Ishikawa (cell line): ENCODE results near the gene SLC35F6.

Source experiments
- CEBPB ChIP-seq: IDR thresholded peaks from 2 replicates; pipeline ENCODE4 v1.6.1; 2012
- CREB1 ChIP-seq: IDR thresholded peaks from 2 replicates; pipeline ENCODE4 v1.6.1; 2012; ENCODE audit warnings: low read depth
- EGR1 ChIP-seq: IDR thresholded peaks from 2 replicates; pipeline ENCODE4 v1.6.1; 2012
- EP300 ChIP-seq: IDR thresholded peaks from 2 replicates; pipeline ENCODE4 v1.6.1; 2012; ENCODE audit warnings: borderline replicate concordance
- FOXM1 ChIP-seq: IDR thresholded peaks from 2 replicates; pipeline ENCODE4 v1.6.1; 2012; ENCODE audit warnings: low read depth, borderline replicate concordance
- RAD21 ChIP-seq: IDR thresholded peaks from 2 replicates; pipeline ENCODE4 v1.6.1; 2012; ENCODE audit warnings: low read depth
- TAF1 ChIP-seq: IDR thresholded peaks from 2 replicates; pipeline ENCODE4 v1.6.1; 2012; ENCODE audit warnings: low read depth, mild to moderate bottlenecking
- TCF12 ChIP-seq: IDR thresholded peaks from 2 replicates; pipeline ENCODE4 v1.6.1; 2012; ENCODE audit warnings: low read depth
- YY1 ChIP-seq: IDR thresholded peaks from 2 replicates; pipeline ENCODE4 v1.6.1; 2012; ENCODE audit warnings: low read depth
- TF ChIP-seq, protein P1 (sequence below): IDR thresholded peaks from 2 replicates; pipeline ENCODE4 v1.6.1; 2012
- TF ChIP-seq, protein P2 (sequence below): IDR thresholded peaks from 2 replicates; pipeline ENCODE4 v1.6.1; 2012; ENCODE audit warnings: low read depth, mild to moderate bottlenecking

DNA sequence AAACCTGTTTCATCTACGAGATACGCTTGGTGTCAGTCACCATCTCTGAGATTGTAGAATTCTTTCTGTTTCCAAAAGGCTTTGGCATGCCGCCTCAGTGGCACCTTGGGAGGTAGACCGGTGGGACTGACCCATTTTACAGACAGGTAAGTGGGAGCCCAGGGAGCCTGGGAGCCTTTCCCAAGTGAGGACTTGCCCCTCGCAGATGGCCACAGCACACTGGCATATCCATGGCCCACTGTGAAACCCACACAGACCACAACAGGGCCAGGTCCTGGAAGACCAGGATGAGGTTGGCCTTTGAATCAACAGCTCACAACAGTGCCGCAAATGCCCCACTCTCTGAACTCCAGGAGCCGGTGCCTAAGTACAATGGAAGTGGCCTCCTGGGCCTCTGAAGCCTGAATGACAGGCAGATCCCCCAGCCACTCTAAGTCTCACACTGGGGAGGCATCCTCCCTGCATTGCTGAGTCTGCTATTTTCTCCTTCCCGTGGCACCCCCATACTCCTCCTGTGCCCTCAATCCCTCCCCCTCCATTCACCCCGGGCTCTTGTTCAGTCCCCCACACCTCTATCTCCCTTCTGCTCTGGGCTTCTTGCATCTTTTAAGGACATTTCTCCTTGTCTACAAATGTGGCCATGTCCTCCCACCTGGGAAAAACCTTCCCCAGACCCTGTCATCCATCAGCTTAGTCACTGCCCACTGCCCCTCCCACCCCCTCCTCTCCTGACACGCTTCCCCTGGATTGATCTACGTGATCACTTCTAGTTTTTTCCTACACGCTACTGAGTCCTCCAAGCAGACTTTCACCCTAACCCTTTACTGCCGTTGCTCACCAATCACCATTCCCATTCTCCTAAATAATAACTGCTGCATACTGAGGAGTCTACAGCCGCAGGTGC, 48.0 kb downstream of the SLC35F6 start:
- TF ChIP-seq, protein P1, sequence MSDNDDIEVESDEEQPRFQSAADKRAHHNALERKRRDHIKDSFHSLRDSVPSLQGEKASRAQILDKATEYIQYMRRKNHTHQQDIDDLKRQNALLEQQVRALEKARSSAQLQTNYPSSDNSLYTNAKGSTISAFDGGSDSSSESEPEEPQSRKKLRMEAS = no peak
- TF ChIP-seq, protein P2, sequence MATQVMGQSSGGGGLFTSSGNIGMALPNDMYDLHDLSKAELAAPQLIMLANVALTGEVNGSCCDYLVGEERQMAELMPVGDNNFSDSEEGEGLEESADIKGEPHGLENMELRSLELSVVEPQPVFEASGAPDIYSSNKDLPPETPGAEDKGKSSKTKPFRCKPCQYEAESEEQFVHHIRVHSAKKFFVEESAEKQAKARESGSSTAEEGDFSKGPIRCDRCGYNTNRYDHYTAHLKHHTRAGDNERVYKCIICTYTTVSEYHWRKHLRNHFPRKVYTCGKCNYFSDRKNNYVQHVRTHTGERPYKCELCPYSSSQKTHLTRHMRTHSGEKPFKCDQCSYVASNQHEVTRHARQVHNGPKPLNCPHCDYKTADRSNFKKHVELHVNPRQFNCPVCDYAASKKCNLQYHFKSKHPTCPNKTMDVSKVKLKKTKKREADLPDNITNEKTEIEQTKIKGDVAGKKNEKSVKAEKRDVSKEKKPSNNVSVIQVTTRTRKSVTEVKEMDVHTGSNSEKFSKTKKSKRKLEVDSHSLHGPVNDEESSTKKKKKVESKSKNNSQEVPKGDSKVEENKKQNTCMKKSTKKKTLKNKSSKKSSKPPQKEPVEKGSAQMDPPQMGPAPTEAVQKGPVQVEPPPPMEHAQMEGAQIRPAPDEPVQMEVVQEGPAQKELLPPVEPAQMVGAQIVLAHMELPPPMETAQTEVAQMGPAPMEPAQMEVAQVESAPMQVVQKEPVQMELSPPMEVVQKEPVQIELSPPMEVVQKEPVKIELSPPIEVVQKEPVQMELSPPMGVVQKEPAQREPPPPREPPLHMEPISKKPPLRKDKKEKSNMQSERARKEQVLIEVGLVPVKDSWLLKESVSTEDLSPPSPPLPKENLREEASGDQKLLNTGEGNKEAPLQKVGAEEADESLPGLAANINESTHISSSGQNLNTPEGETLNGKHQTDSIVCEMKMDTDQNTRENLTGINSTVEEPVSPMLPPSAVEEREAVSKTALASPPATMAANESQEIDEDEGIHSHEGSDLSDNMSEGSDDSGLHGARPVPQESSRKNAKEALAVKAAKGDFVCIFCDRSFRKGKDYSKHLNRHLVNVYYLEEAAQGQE = no peak
- no peak for TF ChIP-seq FOXM1
- TF ChIP-seq RAD21 = no peak
- TF ChIP-seq TAF1 = no peak
- TF ChIP-seq EP300 = no peak
- no peak for TF ChIP-seq YY1
- TF ChIP-seq CEBPB = no peak
- TF ChIP-seq CREB1 = no peak
- TF ChIP-seq TCF12 = no peak
- no peak for TF ChIP-seq EGR1
